ENCODE results near the gene BACH2. TPM values are rescaled to one million over a fixed set of nuclear protein-coding genes. Genes with fewer than 3 reads are reported as not detected.

BACH2 gene
- total and polyA plus RNA-seq, 9 donors: 3.4 to 5.8 (median 4.6) TPM

DNA sequence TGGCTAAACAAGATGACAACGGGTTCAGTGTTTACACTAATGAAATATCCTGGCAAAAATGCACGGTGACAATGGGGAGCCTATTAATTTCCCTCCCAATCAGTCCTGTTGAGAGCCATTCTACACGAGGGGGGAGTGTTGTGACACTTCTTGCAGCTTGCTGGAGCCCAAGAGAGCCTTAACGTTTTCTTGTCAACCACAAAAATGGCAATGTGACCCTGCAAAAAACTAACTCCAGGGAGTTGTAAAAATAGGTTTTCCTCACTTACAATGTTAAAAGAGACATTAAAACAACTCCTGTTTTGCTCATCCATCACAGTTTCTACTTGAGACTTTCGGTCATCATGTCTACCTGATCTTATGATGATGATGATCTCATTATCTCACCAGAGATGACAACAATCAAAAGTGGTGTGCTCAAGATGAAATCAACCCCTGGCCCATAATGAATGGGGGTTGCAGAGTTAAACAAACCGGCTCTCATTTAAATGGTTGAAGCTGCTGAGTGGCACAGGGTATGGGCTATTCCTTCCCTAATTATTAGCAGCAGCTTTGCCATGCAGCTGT is 344.5 kb downstream of the BACH2 start:
- 67% methylated on average over 3 of the region's 6 CpGs for WGBS (ENCODE audit: insufficient coverage)
- DNase-seq: no peak
- no peak overlapping the region for H3K4me3 ChIP-seq (ENCODE audit: low read length)
- H3K4me1 ChIP-seq (ENCODE audit: control insufficient read depth, insufficient read depth, low read length): peaks cover 6% of the 10 kb centered on the region
- H3K36me3 ChIP-seq (ENCODE audit: control insufficient read depth, insufficient read depth, low read length): peaks cover 17% of the 10 kb centered on the region
- H3K9me3 ChIP-seq (replicated peaks; ENCODE audit: control insufficient read depth, low read depth, low read length): no peaks in the 10 kb centered on the region
- H3K27ac ChIP-seq (ENCODE audit: low read length): no peak overlapping the region
- no peaks in the 10 kb centered on the region for H3K27me3 ChIP-seq (ENCODE audit: control insufficient read depth, insufficient read depth, low read length)

GRCh38 chr6:89951574-89952104 is 345.0 kb downstream of the BACH2 start:
- Histone ChIP-seq H3K4me1 (ENCODE audit: control insufficient read depth, insufficient read depth, low read length) (peaks cover 6% of the 10 kb centered on the region), H3K27me3 (ENCODE audit: control insufficient read depth, insufficient read depth, low read length) (no peaks in the 10 kb centered on the region), H3K36me3 (ENCODE audit: control insufficient read depth, insufficient read depth, low read length) (peaks cover 17% of the 10 kb centered on the region), H3K27ac (ENCODE audit: low read length) (no peak overlapping the region), H3K9me3 (replicated peaks; ENCODE audit: control insufficient read depth, low read depth, low read length) (no peaks in the 10 kb centered on the region), H3K4me3 (ENCODE audit: low read length) (no peak overlapping the region)
- WGBS (ENCODE audit: insufficient coverage): 56% methylated on average over 13 of the region's 15 CpGs
- no peak for DNase-seq

- H3K9me3 ChIP-seq (replicated peaks; ENCODE audit: control insufficient read depth, low read depth, low read length): no peaks in the 10 kb centered on the region
- no peak overlapping the region for H3K4me3 ChIP-seq (ENCODE audit: low read length)
- no peaks in the 10 kb centered on the region for H3K27me3 ChIP-seq (ENCODE audit: control insufficient read depth, insufficient read depth, low read length)
- WGBS (ENCODE audit: insufficient coverage): 87% methylated on average over 12 of the region's 15 CpGs
- no peak for DNase-seq
- no peak overlapping the region for H3K27ac ChIP-seq (ENCODE audit: low read length)
- peaks cover 6% of the 10 kb centered on the region for H3K4me1 ChIP-seq (ENCODE audit: control insufficient read depth, insufficient read depth, low read length)
- peaks cover 17% of the 10 kb centered on the region for H3K36me3 ChIP-seq (ENCODE audit: control insufficient read depth, insufficient read depth, low read length)
Measured at GRCh38 chr6:89950879-89951391, 345.7 kb downstream of the BACH2 start.

GRCh38 chr6:89950446-89950845 is 346.2 kb downstream of the BACH2 start:
- no peak overlapping the region for H3K4me3 ChIP-seq (ENCODE audit: low read length)
- peaks cover 6% of the 10 kb centered on the region for H3K4me1 ChIP-seq (ENCODE audit: control insufficient read depth, insufficient read depth, low read length)
- no peak for DNase-seq
- WGBS (ENCODE audit: insufficient coverage): 94% methylated on average over 17 of the region's 17 CpGs
- H3K36me3 ChIP-seq (ENCODE audit: control insufficient read depth, insufficient read depth, low read length): peaks cover 17% of the 10 kb centered on the region
- H3K27me3 ChIP-seq (ENCODE audit: control insufficient read depth, insufficient read depth, low read length): no peaks in the 10 kb centered on the region
- no peaks in the 10 kb centered on the region for H3K9me3 ChIP-seq (replicated peaks; ENCODE audit: control insufficient read depth, low read depth, low read length)
- no peak overlapping the region for H3K27ac ChIP-seq (ENCODE audit: low read length)

DNA sequence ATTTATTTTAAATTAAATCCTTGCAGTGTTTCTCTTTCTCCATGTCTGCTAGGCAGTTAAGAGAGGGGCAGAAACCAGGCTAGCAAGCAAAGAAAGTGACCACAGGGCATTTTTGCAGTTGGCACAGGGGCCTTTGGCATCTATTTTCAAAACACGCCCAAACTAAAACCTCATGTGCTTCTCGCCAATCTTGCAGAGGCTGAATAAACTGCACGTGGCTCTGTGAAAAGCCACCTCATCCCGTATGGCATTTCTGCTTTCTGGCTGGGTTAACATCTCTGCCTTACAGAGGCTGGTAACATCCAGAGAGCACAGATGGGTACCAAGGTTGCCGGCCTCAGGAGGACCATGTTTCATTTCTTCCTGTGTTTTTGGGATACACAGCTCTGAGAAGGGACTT is 347.8 kb downstream of the BACH2 start:
- Histone ChIP-seq H3K4me1 (ENCODE audit: control insufficient read depth, insufficient read depth, low read length) (peaks cover 6% of the 10 kb centered on the region), H3K36me3 (ENCODE audit: control insufficient read depth, insufficient read depth, low read length) (peaks cover 17% of the 10 kb centered on the region), H3K27ac (ENCODE audit: low read length) (no peak overlapping the region), H3K27me3 (ENCODE audit: control insufficient read depth, insufficient read depth, low read length) (no peaks in the 10 kb centered on the region), H3K4me3 (ENCODE audit: low read length) (no peak overlapping the region), H3K9me3 (replicated peaks; ENCODE audit: control insufficient read depth, low read depth, low read length) (no peaks in the 10 kb centered on the region)
- 74% methylated on average over 5 of the region's 5 CpGs for WGBS (ENCODE audit: insufficient coverage)
- DNase-seq: no peak

DNA sequence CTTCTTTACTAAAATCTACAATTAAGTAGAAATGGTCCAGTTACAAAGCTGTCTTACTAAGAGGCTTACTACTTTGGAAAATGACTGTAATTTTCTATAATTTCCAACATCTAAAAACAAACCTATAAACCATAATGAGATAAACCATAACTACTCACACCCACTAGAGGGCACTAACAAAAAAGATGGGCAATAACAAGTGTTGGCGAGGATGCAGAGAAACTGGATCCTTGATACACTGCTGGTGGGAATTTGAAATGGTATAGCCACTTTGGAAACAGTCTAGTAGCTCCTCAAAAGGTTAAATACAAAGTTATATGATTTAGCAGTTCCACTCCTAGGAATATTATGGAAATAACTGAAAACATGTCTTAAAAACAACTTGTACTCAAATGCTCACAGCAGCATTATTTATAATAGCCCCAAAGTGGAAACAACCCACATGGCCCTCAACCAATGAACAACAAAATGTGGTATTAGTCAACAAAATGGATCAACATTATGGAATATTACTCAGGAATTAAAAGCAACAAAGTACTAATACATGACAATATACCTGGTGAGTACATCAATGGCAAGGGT is 351.7 kb downstream of the BACH2 start:
- H3K27me3 ChIP-seq (ENCODE audit: control insufficient read depth, insufficient read depth, low read length): no peaks in the 10 kb centered on the region
- no peak for DNase-seq
- H3K36me3 ChIP-seq (ENCODE audit: control insufficient read depth, insufficient read depth, low read length): peaks cover 3% of the 10 kb centered on the region
- no peak overlapping the region for H3K27ac ChIP-seq (ENCODE audit: low read length)
- no CpG with 5 or more reads among the region's 1 CpG for WGBS (ENCODE audit: insufficient coverage)
- no peak overlapping the region for H3K4me3 ChIP-seq (ENCODE audit: low read length)
- no peaks in the 10 kb centered on the region for H3K9me3 ChIP-seq (replicated peaks; ENCODE audit: control insufficient read depth, low read depth, low read length)
- H3K4me1 ChIP-seq (ENCODE audit: control insufficient read depth, insufficient read depth, low read length): peaks cover 8% of the 10 kb centered on the region

DNA sequence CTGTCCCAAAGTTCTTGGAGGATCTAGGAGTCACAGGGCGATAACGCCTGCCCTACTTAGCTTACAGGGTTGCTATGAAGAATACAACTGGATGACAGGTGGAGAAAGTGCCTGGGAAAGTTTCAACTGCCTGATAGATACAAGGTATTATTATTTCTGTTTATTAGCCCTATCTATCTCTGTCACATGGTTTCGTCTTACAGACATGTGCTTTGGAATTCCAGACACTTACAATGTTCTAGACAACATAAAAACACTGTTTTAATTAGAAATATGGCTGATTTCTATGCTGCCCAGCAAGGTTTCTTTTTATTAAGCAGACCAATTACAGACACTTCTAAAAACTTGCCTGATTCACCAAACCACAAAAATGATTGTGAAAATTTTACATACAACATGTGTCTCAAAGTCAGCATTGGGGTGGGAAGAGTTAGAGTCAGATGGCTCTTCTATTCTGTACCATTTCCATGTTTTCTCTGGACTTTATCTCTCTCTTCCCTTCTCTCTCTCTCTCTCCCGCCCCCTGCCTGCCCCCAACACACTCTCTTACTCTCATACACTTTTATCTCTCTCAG is 352.4 kb downstream of the BACH2 start:
- Histone ChIP-seq H3K4me3 (ENCODE audit: low read length) (no peak overlapping the region), H3K9me3 (replicated peaks; ENCODE audit: control insufficient read depth, low read depth, low read length) (no peaks in the 10 kb centered on the region), H3K27me3 (ENCODE audit: control insufficient read depth, insufficient read depth, low read length) (no peaks in the 10 kb centered on the region), H3K36me3 (ENCODE audit: control insufficient read depth, insufficient read depth, low read length) (peaks cover 3% of the 10 kb centered on the region), H3K27ac (ENCODE audit: low read length) (no peak overlapping the region), H3K4me1 (ENCODE audit: control insufficient read depth, insufficient read depth, low read length) (peaks cover 8% of the 10 kb centered on the region)
- DNase-seq: no peak
- WGBS (ENCODE audit: insufficient coverage): 100% methylated on average over 1 of the region's 4 CpGs

GRCh38 chr6:89942601-89943000 is 354.0 kb downstream of the BACH2 start:
- no peaks in the 10 kb centered on the region for H3K9me3 ChIP-seq (replicated peaks; ENCODE audit: control insufficient read depth, low read depth, low read length)
- peaks cover 8% of the 10 kb centered on the region for H3K4me1 ChIP-seq (ENCODE audit: control insufficient read depth, insufficient read depth, low read length)
- no peak overlapping the region for H3K4me3 ChIP-seq (ENCODE audit: low read length)
- H3K27ac ChIP-seq (ENCODE audit: low read length): no peak overlapping the region
- H3K36me3 ChIP-seq (ENCODE audit: control insufficient read depth, insufficient read depth, low read length): no peaks in the 10 kb centered on the region
- DNase-seq: no peak
- WGBS (ENCODE audit: insufficient coverage): 90% methylated on average over 4 of the region's 8 CpGs
- H3K27me3 ChIP-seq (ENCODE audit: control insufficient read depth, insufficient read depth, low read length): no peaks in the 10 kb centered on the region

DNA sequence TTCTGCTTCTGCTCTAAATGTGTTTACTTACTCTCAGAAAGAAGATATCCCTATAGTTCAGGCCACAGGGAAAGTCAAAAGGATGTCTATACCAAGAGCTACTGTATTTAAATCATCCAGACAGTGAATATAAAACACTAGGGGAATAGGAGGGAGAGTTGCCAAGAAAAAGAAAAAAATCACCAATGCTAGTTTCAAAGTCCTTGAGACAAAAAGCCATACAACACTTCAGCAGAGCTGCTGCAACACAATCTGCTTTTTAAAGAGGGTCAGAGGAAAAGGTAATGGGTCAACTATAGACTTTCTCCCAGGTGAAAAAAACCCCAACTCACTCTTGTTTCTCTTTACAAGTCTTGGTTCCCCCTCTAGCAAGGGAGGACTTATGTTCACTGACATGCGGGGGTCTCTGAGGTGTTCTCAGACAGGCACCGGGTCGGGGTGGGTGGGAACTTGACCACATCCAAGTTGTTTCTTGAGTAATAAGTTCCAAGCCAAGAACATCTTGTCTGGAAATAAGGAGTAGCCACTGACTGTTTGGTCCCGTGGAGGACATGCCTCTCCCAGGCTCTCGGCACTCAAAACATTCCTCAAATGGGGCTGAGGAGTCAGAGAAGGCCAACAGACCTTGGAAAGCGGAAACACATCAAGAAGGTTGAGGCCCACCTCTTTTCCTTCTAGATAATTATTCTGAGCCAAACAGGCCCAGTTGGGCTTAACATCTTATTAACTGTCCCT is 354.7 kb downstream of the BACH2 start:
- Histone ChIP-seq H3K4me1 (ENCODE audit: control insufficient read depth, insufficient read depth, low read length) (peaks cover 8% of the 10 kb centered on the region), H3K9me3 (replicated peaks; ENCODE audit: control insufficient read depth, low read depth, low read length) (no peaks in the 10 kb centered on the region), H3K4me3 (ENCODE audit: low read length) (no peak overlapping the region), H3K27ac (ENCODE audit: low read length) (no peak overlapping the region), H3K27me3 (ENCODE audit: control insufficient read depth, insufficient read depth, low read length) (no peaks in the 10 kb centered on the region), H3K36me3 (ENCODE audit: control insufficient read depth, insufficient read depth, low read length) (no peaks in the 10 kb centered on the region)
- 38% methylated on average over 3 of the region's 6 CpGs for WGBS (ENCODE audit: insufficient coverage)
- peak; percentile 31 for DNase-seq

Measured in muscle of leg (tissue), 11 donors.